Kidney epithelial cell (primary cell): ENCODE measurements around the gene CCM2. TPM values are rescaled to one million over a fixed set of nuclear protein-coding genes. Genes with fewer than 3 reads are reported as not detected.

Experiments used
- DNase-seq: peaks from one replicate; pipeline ENCODE4 v3.0.0-alpha.2; 2010; ENCODE audit warnings: low read depth
- H3K27me3 ChIP-seq: 2 replicates; pipeline ENCODE4 v1.6.0; 2011; ENCODE audit warnings: low read length; ENCODE audit not compliant: control insufficient read depth, insufficient read depth
- H3K36me3 ChIP-seq: 2 replicates; pipeline ENCODE4 v1.5.1; 2011; ENCODE audit warnings: low read length; ENCODE audit not compliant: control insufficient read depth, insufficient read depth
- H3K4me3 ChIP-seq: 2 replicates; pipeline ENCODE4 v1.5.1; 2011; ENCODE audit warnings: low read depth, mild to moderate bottlenecking, control low read depth, low read length
- total RNA-seq: library from RNA; depleted of rRNA; stranded (reverse); fragments of >200 nt; gene quantifications from 2 replicates; pipeline ENCODE4 v1.2.3, GENCODE V29; 2015
- TF ChIP-seq, protein P1 (sequence below): IDR thresholded peaks from 2 replicates; pipeline ENCODE4 v1.5.1; 2011; ENCODE audit warnings: mild to moderate bottlenecking, moderate library complexity, low read length, control low read depth, inconsistent platforms; ENCODE audit not compliant: insufficient read depth, poor library complexity, severe bottlenecking

Gene CCM2
- total RNA-seq, 1 donor from 2014 or later: 60.2 TPM

DNA sequence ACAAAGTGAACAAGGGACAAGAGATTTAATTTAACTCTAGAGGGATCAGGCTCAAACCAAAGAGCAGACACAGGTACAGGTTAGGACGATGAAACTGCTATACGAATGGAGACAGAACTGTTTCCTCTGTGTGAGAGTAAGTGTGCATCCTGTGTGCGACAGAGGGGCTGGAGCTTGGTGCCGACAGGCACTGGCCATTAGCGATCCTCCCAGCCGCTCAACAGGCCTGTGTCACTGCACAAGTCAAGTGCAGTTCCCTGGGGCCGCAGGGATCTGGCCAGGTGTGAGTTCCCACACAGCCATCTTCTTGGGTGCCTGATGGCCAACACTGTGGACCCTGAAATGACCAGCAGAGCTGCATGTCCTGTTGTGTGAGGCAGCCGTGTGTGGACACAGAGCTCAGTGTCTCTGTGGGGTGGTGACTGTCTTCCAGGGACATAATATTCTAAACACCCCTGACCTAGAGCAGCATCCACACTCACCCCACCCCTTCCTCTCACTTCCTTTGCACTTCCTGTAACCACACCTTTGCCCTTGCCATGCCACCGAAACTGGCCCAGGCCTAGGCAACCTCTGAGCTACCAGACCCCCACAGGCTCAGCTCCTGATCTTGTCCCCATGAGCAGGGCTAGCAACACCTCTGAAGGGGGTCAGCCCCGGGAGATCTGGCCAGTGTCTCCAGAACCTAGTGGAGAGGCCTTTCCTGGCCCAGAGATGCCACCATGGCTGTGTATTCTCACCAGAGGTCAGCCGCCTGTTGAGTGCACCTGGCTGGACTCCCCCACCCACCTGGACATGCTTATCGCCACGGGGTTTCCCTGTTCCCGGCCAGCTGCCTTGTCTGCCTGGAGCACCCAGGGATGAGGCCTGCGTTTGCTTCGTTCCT, 123.2 kb downstream of the CCM2 start:
- no peak overlapping the region for H3K4me3 ChIP-seq
- no peaks in the 10 kb centered on the region for H3K36me3 ChIP-seq
- no peak for DNase-seq
- no peaks in the 10 kb centered on the region for H3K27me3 ChIP-seq
- TF ChIP-seq, protein P1, sequence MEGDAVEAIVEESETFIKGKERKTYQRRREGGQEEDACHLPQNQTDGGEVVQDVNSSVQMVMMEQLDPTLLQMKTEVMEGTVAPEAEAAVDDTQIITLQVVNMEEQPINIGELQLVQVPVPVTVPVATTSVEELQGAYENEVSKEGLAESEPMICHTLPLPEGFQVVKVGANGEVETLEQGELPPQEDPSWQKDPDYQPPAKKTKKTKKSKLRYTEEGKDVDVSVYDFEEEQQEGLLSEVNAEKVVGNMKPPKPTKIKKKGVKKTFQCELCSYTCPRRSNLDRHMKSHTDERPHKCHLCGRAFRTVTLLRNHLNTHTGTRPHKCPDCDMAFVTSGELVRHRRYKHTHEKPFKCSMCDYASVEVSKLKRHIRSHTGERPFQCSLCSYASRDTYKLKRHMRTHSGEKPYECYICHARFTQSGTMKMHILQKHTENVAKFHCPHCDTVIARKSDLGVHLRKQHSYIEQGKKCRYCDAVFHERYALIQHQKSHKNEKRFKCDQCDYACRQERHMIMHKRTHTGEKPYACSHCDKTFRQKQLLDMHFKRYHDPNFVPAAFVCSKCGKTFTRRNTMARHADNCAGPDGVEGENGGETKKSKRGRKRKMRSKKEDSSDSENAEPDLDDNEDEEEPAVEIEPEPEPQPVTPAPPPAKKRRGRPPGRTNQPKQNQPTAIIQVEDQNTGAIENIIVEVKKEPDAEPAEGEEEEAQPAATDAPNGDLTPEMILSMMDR: no peak

DNA sequence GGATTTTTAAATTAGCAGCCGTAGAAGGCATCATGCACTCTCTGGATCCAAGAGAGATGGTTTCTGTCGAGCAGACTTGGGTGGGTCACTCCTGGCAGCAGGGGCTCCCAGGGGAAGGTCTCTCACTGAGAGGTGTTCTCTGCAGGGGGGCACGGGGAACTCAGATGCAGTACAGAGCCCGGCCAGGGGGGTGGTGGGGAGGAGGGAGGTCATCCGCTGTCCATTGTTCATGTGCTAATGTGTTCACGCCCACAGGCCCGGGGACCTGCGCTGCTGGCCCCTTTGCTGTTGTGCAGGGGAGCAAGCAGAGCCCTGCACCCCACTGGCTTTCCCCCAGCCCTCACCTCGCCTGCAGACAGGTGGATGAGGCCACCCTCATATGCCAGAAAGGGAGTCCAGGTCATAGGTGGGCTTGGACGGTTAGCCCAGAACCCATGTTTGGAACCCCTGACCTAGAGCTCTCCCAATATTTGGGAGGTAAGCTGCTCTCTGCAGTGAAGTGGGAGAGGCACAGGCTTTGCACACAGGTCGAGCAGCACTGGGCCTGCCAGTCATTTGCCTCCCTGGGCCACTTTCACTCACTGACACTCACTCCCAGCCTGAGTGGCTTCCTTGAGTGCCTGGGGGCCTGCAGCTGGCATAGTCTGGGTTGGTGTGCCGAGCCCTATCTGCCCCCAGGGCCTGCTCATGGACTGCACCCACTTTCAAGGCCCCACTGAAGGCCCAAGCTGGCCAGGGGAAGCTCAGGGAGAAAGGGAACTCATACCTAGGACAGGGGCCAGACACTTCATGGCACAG, 124.1 kb downstream of the CCM2 start:
- Histone ChIP-seq H3K36me3 (no peaks in the 10 kb centered on the region), H3K27me3 (no peaks in the 10 kb centered on the region), H3K4me3 (no peak overlapping the region)
- TF ChIP-seq, protein P1: no peak
- no peak for DNase-seq

DNA sequence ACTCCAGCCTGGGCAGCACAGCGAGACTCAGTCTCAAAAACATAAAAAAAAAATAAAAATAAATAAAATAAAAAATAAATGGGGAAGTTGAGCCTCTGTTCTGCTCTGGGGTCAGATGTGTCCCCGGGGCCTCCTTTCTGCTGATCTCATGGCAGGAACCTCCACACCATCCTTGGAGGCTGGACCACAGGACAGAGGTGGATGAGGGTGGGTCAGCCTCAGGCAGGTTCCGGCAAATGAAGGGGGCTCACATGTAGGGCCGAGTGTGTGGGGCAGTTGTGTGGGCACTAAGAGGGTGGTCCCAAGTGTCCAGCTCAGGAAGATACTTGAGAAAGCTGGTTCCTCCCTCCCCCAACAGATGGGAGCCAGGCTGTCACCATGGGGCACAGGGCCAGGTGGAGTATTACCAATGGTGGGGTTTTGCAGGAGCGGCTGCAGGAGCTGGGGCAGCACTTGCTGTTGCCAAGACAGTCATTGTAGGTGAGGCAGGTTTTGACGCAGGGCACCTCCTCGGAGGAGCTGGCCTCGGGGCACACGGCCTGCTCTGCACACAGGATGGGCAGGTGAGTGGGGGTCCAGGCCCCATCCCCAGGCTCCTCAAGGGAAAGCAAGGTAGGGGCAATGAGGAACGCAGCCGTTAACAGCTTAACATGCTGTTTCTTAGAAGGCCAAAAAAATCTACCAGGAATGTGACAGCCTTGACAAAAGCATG, 125.3 kb downstream of the CCM2 start:
- peaks cover 2% of the 10 kb centered on the region for H3K27me3 ChIP-seq
- TF ChIP-seq, protein P1: no peak
- DNase-seq: no peak
- H3K4me3 ChIP-seq: no peak overlapping the region
- no peaks in the 10 kb centered on the region for H3K36me3 ChIP-seq

Other genes with a start within 250 kb of the CCM2 start
- gene PPIA, start 203.5 kb upstream of the CCM2 start, total RNA-seq: 2,465 and 2,696 TPM in 2 replicates
- 129 and 148 TPM in 2 replicates for gene H2AZ2, start 152.1 kb upstream of the CCM2 start, total RNA-seq
- gene PURB, start 114.7 kb upstream of the CCM2 start, total RNA-seq: 19.8 and 25.3 TPM in 2 replicates
- 0.04 and 0.27 TPM in 2 replicates for gene MYO1G, start 21.2 kb upstream of the CCM2 start, total RNA-seq
- gene NACAD, start 88.8 kb downstream of the CCM2 start, total RNA-seq: 4.9 and 6.9 TPM in 2 replicates
- gene TBRG4, start 111.5 kb downstream of the CCM2 start, total RNA-seq: 71.7 and 84.3 TPM in 2 replicates
- not detected in 2 replicates for gene RAMP3, start 157.6 kb downstream of the CCM2 start, total RNA-seq